H1 (cell line): Measurements from ENCODE around the gene METTL9. TPM values are rescaled to one million over a fixed set of nuclear protein-coding genes. Genes with fewer than 3 reads are reported as not detected.

ENCODE experiments used
- CTCF ChIA-PET: fragments of 300-600 bp; sonication (Branson Sonifier 250); formaldehyde crosslinking; loops from one replicate; lab custom pipeline; 2021; ENCODE audit not compliant: partially characterized antibody; lab: Charles Lee
- POLR2A ChIA-PET: fragments of 300-600 bp; sonication (Branson Sonifier 250); formaldehyde crosslinking; loops from one replicate; lab custom pipeline; 2021; ENCODE audit warnings: inconsistent platforms; ENCODE audit not compliant: partially characterized antibody; lab: Charles Lee
- DNase-seq, 2 experiments: peaks; one replicate each; pipeline versions ENCODE4 v3.0.0 to v3.0.0-alpha.2; 2010 to 2022; ENCODE audit warnings: low spot score in 2 of 2, low read depth in 1 of 2, mixed read lengths in 1 of 2
- FAIRE-seq: peaks from 2 replicates; lab custom pipeline; 2011; peaks lifted over from hg19 to GRCh38; lab: Jason Lieb, UNC
- H2AFZ ChIP-seq: 2 replicates; pipeline ENCODE4 v1.8.1; 2012; ENCODE audit warnings: low read length, inconsistent platforms
- H2AK5ac ChIP-seq: 2 replicates; pipeline ENCODE4 v1.6.1; 2013; ENCODE audit warnings: low read depth, low read length
- H2BK120ac ChIP-seq: replicated peaks from 2 replicates; pipeline ENCODE3; 2013; ENCODE audit warnings: low read depth, low read length, inconsistent platforms
- H2BK12ac ChIP-seq: 2 replicates; pipeline ENCODE4 v1.6.1; 2013; ENCODE audit warnings: low read depth, low read length
- H2BK15ac ChIP-seq: 2 replicates; pipeline ENCODE4 v1.6.1; 2013; ENCODE audit warnings: low read length
- H2BK20ac ChIP-seq: 2 replicates; pipeline ENCODE4 v1.6.1; 2013; ENCODE audit warnings: low read length
- H2BK5ac ChIP-seq: 2 replicates; pipeline ENCODE4 v1.6.1; 2013; ENCODE audit warnings: low read depth, low read length
- H3K14ac ChIP-seq: 2 replicates; pipeline ENCODE4 v1.6.1; 2013; ENCODE audit warnings: inconsistent platforms; ENCODE audit not compliant: insufficient read length
- H3K18ac ChIP-seq: 2 replicates; pipeline ENCODE4 v1.6.1; 2013; ENCODE audit warnings: low read length; ENCODE audit errors: extremely low read depth
- H3K23ac ChIP-seq: 2 replicates; pipeline ENCODE4 v1.6.1; 2013; ENCODE audit warnings: inconsistent platforms; ENCODE audit not compliant: insufficient read length
- H3K23me2 ChIP-seq: 2 replicates; pipeline ENCODE4 v1.6.1; 2013; ENCODE audit warnings: low read depth, low read length
- H3K27ac ChIP-seq: 2 replicates; pipeline ENCODE4 v1.6.1; 2011; ENCODE audit warnings: low read depth, low read length, inconsistent platforms
- H3K27me3 ChIP-seq, 4 experiments: replicated peaks in 1 of 4; 1 replicate in 1 of 4; 2 replicates in 3 of 4; pipeline versions ENCODE4 v1.6.1 to v1.8.1; 2011 to 2013; ENCODE audit warnings: low read length in 3 of 4, mild to moderate bottlenecking in 3 of 4, inconsistent platforms in 2 of 4, mixed read lengths in 2 of 4, moderate library complexity in 1 of 4; ENCODE audit not compliant: control insufficient read depth in 3 of 4, insufficient read depth in 3 of 4; ENCODE audit errors: extremely low read depth in 1 of 4
- H3K36me3 ChIP-seq, 4 experiments: 2 replicates each; pipeline versions ENCODE4 v1.6.1 to v1.8.1; 2011 to 2013; ENCODE audit warnings: mild to moderate bottlenecking in 4 of 4, low read length in 3 of 4, moderate library complexity in 2 of 4, control low read depth in 1 of 4, inconsistent platforms in 1 of 4; ENCODE audit not compliant: insufficient read depth in 4 of 4, control insufficient read depth in 2 of 4
- H3K4ac ChIP-seq: replicated peaks from 2 replicates; pipeline ENCODE3; 2013; ENCODE audit warnings: low read length, low read depth, mixed read lengths, inconsistent platforms; ENCODE audit not compliant: insufficient read length
- H3K4me1 ChIP-seq, 4 experiments: replicated peaks in 1 of 4; 1 replicate in 1 of 4; 2 replicates in 3 of 4; pipeline versions ENCODE4 v1.6.1 to v1.8.1; 2011 to 2013; ENCODE audit warnings: low read length in 3 of 4, inconsistent platforms in 2 of 4, mixed read lengths in 1 of 4; ENCODE audit not compliant: insufficient read depth in 4 of 4, control insufficient read depth in 3 of 4
- H3K4me2 ChIP-seq, 2 experiments: 2 replicates each; pipeline versions ENCODE4 v1.6.1 to v1.8.1; 2011 to 2013; ENCODE audit warnings: low read depth in 2 of 2, low read length in 2 of 2, control low read depth in 1 of 2, inconsistent platforms in 1 of 2, mild to moderate bottlenecking in 1 of 2; ENCODE audit not compliant: insufficient read depth in 1 of 2
- H3K4me3 ChIP-seq, 4 experiments: fragments of 200-600, 300-600 bp in 1 of 4; sonication (generic), shearing (Covaris generic), sonication (Bioruptor Twin) in 1 of 4; 2 replicates each; pipeline versions ENCODE4 v1.5.1 to v1.8.1; 2011 to 2016; ENCODE audit warnings: low read length in 4 of 4, low read depth in 3 of 4, control low read depth in 2 of 4, inconsistent platforms in 2 of 4, mild to moderate bottlenecking in 2 of 4, mixed read lengths in 1 of 4, moderate library complexity in 1 of 4; ENCODE audit not compliant: insufficient read depth in 2 of 4; ENCODE audit errors: extremely low read depth in 1 of 4
- H3K56ac ChIP-seq: replicated peaks from 2 replicates; pipeline ENCODE3; 2013; ENCODE audit warnings: low read depth, mild to moderate bottlenecking, mixed read lengths, low read length, inconsistent platforms; ENCODE audit not compliant: insufficient read length
- H3K79me1 ChIP-seq: 2 replicates; pipeline ENCODE4 v1.6.1; 2013; ENCODE audit warnings: low read depth, low read length, control low read depth
- H3K79me2 ChIP-seq, 2 experiments: 2 replicates each; pipeline versions ENCODE4 v1.6.1 to v1.8.1; 2012 to 2013; ENCODE audit warnings: low read length in 2 of 2, mild to moderate bottlenecking in 2 of 2, inconsistent platforms in 1 of 2; ENCODE audit not compliant: insufficient read depth in 2 of 2, control insufficient read depth in 1 of 2
- H3K9ac ChIP-seq, 4 experiments: replicated peaks in 1 of 4; 1 replicate in 1 of 4; 2 replicates in 3 of 4; pipeline versions ENCODE4 v1.6.1 to v1.8.1; 2011 to 2013; ENCODE audit warnings: low read depth in 3 of 4, low read length in 3 of 4, control low read depth in 2 of 4, mild to moderate bottlenecking in 2 of 4, moderate library complexity in 2 of 4, inconsistent platforms in 1 of 4; ENCODE audit errors: extremely low read depth in 1 of 4
- H3K9me3 ChIP-seq, 2 experiments: 2 replicates each; pipeline versions ENCODE4 v1.6.1 to v1.8.1; 2012 to 2013; ENCODE audit warnings: mild to moderate bottlenecking in 2 of 2, moderate library complexity in 2 of 2, control low read depth in 1 of 2, inconsistent platforms in 1 of 2, low read depth in 1 of 2, low read length in 1 of 2, mixed read lengths in 1 of 2; ENCODE audit not compliant: insufficient read depth in 2 of 2
- H4K20me1 ChIP-seq, 2 experiments: replicated peaks in 1 of 2; 2 replicates each; pipeline versions ENCODE3 to v1.8.1; 2011 to 2013; ENCODE audit warnings: inconsistent platforms in 2 of 2, low read length in 2 of 2, mild to moderate bottlenecking in 1 of 2; ENCODE audit not compliant: insufficient read depth in 2 of 2, control insufficient read depth in 1 of 2
- H4K5ac ChIP-seq: 2 replicates; pipeline ENCODE4 v1.6.1; 2013; ENCODE audit warnings: low read length, low read depth, mixed read lengths, inconsistent platforms; ENCODE audit not compliant: insufficient read length
- H4K8ac ChIP-seq: 2 replicates; pipeline ENCODE4 v1.8.0; 2013; ENCODE audit warnings: mild to moderate bottlenecking, moderate library complexity, low read length, inconsistent platforms; ENCODE audit not compliant: insufficient read depth; ENCODE audit errors: extremely low read depth
- H4K91ac ChIP-seq: replicated peaks from 2 replicates; pipeline ENCODE3; 2013; ENCODE audit warnings: low read length, mixed read lengths, inconsistent platforms; ENCODE audit not compliant: insufficient read length
- CEBPB ChIP-seq: IDR thresholded peaks from 2 replicates; pipeline ENCODE4 v1.6.1; 2012; ENCODE audit warnings: low read depth, low read length
- CHD1 ChIP-seq: IDR thresholded peaks from 2 replicates; pipeline ENCODE4 v1.6.1; 2012; ENCODE audit warnings: low read depth, low read length, improper control_type of control experiment
- CREB1 ChIP-seq: IDR thresholded peaks from 2 replicates; pipeline ENCODE4 v1.6.1; 2012; ENCODE audit warnings: inconsistent platforms
- KDM1A ChIP-seq: fragments of 200-600, 300-600 bp; sonication (generic); IDR thresholded peaks from 2 replicates; pipeline ENCODE4 v1.7.1; 2016; ENCODE audit warnings: mild to moderate bottlenecking, low read length, borderline replicate concordance
- NRF1 ChIP-seq: IDR thresholded peaks from 2 replicates; pipeline ENCODE4 v1.6.1; 2011; ENCODE audit warnings: mild to moderate bottlenecking, low read depth, low read length, improper control_type of control experiment
- PHF8 ChIP-seq: fragments of 200-600 bp; sonication (generic); conservative IDR thresholded peaks from 2 replicates; pipeline ENCODE4 v1.7.1; 2012; ENCODE audit warnings: low read depth, mild to moderate bottlenecking, inconsistent platforms, low read length, moderate library complexity
- POLR2A ChIP-seq, 2 experiments: IDR thresholded peaks; 1 replicate in 1 of 2; 2 replicates in 1 of 2; pipeline ENCODE4 v1.6.1; 2011; ENCODE audit warnings: low read depth in 2 of 2, low read length in 2 of 2, mild to moderate bottlenecking in 2 of 2; ENCODE audit errors: control extremely low read depth in 1 of 2
- RXRA ChIP-seq: IDR thresholded peaks from 2 replicates; pipeline ENCODE4 v1.6.1; 2011; ENCODE audit warnings: low read depth, mild to moderate bottlenecking, low read length, moderate library complexity; ENCODE audit not compliant: insufficient read depth
- SAP30 ChIP-seq: fragments of 300-600 bp; sonication (generic); IDR thresholded peaks from 2 replicates; pipeline ENCODE4 v1.7.1; 2012; ENCODE audit warnings: low read length, moderate library complexity, mild to moderate bottlenecking, inconsistent platforms; ENCODE audit not compliant: insufficient read depth, insufficient replicate concordance
- SP2 ChIP-seq: IDR thresholded peaks from 2 replicates; pipeline ENCODE4 v1.6.1; 2012; ENCODE audit warnings: mild to moderate bottlenecking, low read length, inconsistent platforms
- SUZ12 ChIP-seq: fragments of 200-600 bp; sonication (generic); IDR thresholded peaks from 2 replicates; pipeline ENCODE4 v1.6.1; 2012; ENCODE audit warnings: mild to moderate bottlenecking, inconsistent platforms, low read length, moderate library complexity, mixed read lengths
- ZNF274 ChIP-seq: IDR thresholded peaks from 2 replicates; pipeline ENCODE4 v1.7.0; 2012; ENCODE audit warnings: low read length, borderline replicate concordance; ENCODE audit errors: extremely low read depth
- WGBS, 2 experiments: shearing (Covaris generic) in 1 of 2; methylation state at CpG; one replicate each; pipeline versions ENCODE4 v1.1.6 to v1.1.7; 2013 to 2015; ENCODE audit warnings: low lambda C conversion rate in 2 of 2, mixed read lengths in 2 of 2, inconsistent platforms in 1 of 2, low coverage in 1 of 2, missing lambda C conversion rate in 1 of 2; ENCODE audit not compliant: insufficient replicate concordance in 2 of 2, insufficient coverage in 1 of 2, insufficient read length in 1 of 2; ENCODE audit errors: extremely low coverage in 1 of 2, missing lambda C conversion rate in 1 of 2; 5-methylcytosine and 5-hydroxymethylcytosine counted together
- polyA plus RNA-seq, 7 experiments: library from polyadenylated mRNA; depleted of rRNA in 3 of 7; stranded (reverse) in 5 of 7; unstranded in 2 of 7; fragments of >200 nt in 5 of 7; fragments of 200-250 nt in 2 of 7; gene quantifications; 1 replicate in 5 of 7; 2 replicates in 1 of 7; 4 replicates in 1 of 7; pipeline versions ENCODE4 v1.2.1 to v1.2.3, GENCODE V29; 2011 to 2013; ENCODE audit warnings: missing spikeins in 2 of 7, mixed read lengths in 2 of 7
- total RNA-seq: library from RNA; stranded (reverse); fragmentation: NEBNext Ultra II Directional; extraction: Animal tissue kit (Norgen Biotek cat#: 25700); gene quantifications from 2 replicates; pipeline ENCODE4 v1.2.1, GENCODE V29; 2021
- TF ChIP-seq, protein P1 (sequence below): IDR thresholded peaks from 2 replicates; pipeline ENCODE4 v1.6.1; 2012; ENCODE audit warnings: inconsistent platforms

Gene METTL9
- total and polyA plus RNA-seq, 2 of the 8 experiments (the other 6 are each of a cell fraction or from before 2014, with no cell fraction given) = 45.4 to 112 TPM

DNA sequence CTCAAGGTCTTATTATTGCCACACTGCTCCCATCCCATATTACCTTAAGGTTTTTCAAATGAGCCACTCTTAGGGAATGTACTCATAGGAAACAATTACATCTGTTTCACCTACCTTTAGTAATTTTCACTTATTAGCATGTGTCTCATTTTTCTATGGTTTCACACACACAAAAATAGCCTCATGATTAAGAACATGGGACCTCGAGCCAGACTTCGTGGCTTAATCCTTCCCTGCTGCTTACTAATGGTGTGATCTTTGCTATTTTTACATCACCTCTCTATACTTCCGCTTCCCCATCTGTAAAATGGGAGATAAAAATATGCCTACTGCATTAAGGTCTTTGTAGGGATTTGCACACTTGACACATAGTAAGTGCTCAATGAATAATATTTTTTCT is 102.9 kb downstream of the METTL9 start:
- Histone ChIP-seq H3K79me1 (no peaks in the 10 kb centered on the region), H3K56ac (no peak overlapping the region), H3K36me3 (no peaks in the 10 kb centered on the region), H2BK15ac (no peak overlapping the region), H3K14ac (no peak overlapping the region), H2AK5ac (no peak overlapping the region), H2BK5ac (no peak overlapping the region), H4K20me1 (no peaks in the 10 kb centered on the region), H4K5ac (no peak overlapping the region), H4K8ac (no peak overlapping the region), H3K9ac (no peak overlapping the region), H3K4me3 (no peak overlapping the region), H3K9me3 (no peaks in the 10 kb centered on the region), H2AFZ (no peak overlapping the region), H3K4me2 (no peak overlapping the region), H2BK20ac (no peak overlapping the region), H3K4ac (no peak overlapping the region), H3K4me1 (peaks cover 0 to 2% (median 1%) of the 10 kb centered on the region in 4 experiments; a peak in 2 of 7 replicates), H4K91ac (no peak overlapping the region), H2BK120ac (no peak overlapping the region), H3K79me2 (no peaks in the 10 kb centered on the region), H3K23ac (no peak overlapping the region), H3K27me3 (no peaks in the 10 kb centered on the region), H3K27ac (no peak overlapping the region), H2BK12ac (no peak overlapping the region; the same call in 1 of the 2 replicates), H3K23me2 (no peaks in the 10 kb centered on the region), H3K18ac (no peak overlapping the region)
- ChIA-PET POLR2A (no interaction called here), CTCF (interaction anchor here (9.9 kb wide), 1 partner anchor 18 kb away, joined by 93 read pairs; no protein-coding TSS in a partner anchor)
- no peak for FAIRE-seq
- no peak for DNase-seq
- 87% methylated on average over 3 of the region's 3 CpGs; no CpG with 5 or more reads in 1 of the 2 experiments for WGBS, 2 experiments
- no peak for TF ChIP-seq CHD1
- TF ChIP-seq ZNF274 = no peak
- TF ChIP-seq, protein P1, sequence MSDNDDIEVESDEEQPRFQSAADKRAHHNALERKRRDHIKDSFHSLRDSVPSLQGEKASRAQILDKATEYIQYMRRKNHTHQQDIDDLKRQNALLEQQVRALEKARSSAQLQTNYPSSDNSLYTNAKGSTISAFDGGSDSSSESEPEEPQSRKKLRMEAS = no peak
- TF ChIP-seq CEBPB = no peak
- TF ChIP-seq SAP30 = no peak
- TF ChIP-seq RXRA = no peak
- no peak for TF ChIP-seq NRF1
- TF ChIP-seq SP2 = no peak
- TF ChIP-seq KDM1A = no peak
- no peak for TF ChIP-seq SUZ12
- no peak for TF ChIP-seq POLR2A (IDR thresholded peaks at IDR 0.05; ENCODE audit: control extremely low read depth in 1 of 2, low read depth in 2 of 2, low read length in 2 of 2)
- TF ChIP-seq CREB1 = no peak
- TF ChIP-seq PHF8 = no peak
